Islet of Langerhans (tissue), 1 donor: ENCODE measurements around the gene MPG.
"Not testable (repeated sequence)": the region's sequence is repeated elsewhere in the genome, so short reads cannot be mapped to it uniquely, and the experiment has no call there.

ENCODE experiments used
- FAIRE-seq: peaks from one replicate; lab custom pipeline; 2011; peaks lifted over from hg19 to GRCh38; lab: Jason Lieb, UNC

MPG gene

DNA sequence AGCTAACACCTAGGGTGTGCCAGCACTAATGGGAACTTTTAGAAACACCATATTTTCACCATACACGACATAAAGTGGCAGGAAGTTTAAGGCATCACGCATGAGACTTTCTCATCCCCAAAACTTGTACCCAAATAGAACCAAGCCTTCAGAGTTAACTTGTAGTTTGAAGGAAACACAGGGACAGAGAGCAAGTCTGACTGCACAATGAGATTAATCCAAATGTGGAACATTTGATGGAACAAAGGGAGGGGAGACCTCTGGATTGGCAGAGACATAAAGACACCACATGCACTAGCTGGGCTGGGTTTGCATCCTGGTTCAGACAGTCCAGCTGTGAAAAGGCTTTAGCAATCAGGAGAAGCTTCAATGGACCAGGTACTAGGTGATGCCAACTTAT, 36.3 kb downstream of the MPG start:
- no peak for FAIRE-seq

DNA sequence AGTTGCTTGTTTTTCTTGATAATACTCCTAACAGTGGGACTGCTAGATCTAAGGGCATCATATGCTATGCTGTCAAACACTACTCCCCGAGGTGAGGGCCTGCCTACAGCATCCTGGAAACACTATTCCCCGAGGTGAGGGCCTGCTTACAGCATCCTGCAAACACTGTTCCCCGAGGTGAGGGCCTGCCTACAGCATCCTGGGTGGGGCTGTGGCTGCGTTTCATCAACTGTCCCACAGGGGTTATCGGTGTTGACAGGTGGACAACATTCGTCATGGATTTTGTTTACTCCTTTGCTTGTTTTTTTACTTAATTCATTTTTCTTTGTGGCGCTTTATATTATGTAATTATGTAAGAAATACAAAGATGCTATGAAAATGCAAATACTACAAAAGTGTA, 38.0 kb downstream of the MPG start:
- FAIRE-seq: no peak

DNA sequence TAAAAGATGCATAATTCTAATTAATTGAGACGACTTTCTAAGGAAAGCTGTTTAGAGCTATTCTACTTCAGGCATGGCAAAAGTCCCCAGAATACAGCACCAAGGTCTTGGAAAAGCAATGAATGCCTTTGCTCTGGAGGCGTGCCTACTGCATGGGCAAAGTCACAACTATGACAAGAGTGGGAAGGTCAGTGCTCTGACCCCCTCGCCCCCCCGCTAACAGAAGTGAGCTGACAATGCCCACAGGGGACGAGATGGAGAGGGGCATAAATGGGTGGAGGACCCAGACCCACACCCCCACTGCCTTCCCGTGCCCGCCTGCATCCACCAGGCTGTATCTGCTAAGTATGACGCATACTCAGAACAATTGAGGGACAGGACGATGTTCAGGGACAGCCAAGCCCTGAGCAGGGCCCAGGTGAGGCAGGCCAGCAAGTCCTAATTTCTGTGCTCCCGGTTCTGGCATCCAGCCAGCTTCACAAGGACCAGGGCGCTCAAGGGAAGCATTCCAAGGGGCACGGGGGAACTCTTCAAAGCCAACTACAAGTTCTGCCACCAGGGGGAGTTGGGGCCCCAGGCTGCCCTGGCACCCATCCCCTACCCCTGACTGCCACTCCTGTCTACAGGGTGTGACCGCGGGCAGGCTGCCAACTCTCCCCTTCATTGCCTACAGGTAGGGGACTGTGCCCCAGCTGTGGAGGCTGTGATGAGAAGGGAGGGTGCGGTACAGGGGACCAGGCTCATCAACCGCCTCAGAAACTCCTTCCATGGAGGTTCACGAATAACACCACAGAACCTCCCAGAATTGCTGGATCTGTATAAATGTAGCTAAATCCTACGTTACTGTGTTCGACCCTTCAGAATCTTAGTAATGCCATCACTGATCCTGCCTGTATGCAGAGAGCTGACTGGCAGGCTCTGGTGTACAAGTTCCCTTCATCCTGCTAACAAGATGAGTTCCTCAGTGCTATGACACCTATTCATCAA, 39.6 kb downstream of the MPG start:
- no peak for FAIRE-seq

DNA sequence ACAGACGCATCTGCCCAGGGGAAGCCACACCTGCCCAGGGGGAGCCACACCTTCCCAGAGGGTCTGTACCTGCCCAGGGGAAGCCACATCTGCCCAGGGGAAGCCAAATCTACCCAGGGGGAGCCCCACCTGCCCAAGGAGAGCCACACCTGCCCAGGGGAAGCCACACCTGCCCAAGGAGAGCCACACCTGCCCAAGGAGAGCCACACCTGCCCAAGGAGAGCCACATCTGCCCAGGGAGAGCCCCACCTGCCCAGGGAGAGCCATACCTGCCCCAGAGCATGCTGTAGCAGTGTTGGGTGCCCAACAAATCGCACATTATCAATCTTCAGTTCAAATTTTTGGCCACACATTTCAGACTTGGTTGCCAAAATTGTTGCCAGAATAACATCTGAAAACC, 40.8 kb downstream of the MPG start:
- no peak for FAIRE-seq

DNA sequence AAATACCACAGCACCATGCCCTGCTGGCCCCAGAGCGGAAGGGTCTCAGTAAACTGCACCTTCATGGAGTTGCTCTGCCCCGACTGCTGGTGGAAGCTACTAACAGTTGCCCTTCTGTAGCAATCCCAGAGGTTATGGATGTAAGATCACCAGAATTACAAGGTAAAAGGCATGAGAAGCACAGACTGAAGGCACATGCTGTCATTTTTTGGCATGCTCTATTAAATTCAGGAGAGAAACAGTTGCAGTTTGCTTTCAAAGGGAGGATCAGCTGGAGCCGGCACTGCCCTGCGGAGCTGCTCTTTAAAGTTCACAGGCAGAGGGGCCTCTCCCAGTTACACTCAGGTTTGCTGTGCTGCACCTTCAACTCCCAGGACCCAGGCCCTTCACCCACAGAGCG, 41.3 kb downstream of the MPG start:
- no peak for FAIRE-seq

DNA sequence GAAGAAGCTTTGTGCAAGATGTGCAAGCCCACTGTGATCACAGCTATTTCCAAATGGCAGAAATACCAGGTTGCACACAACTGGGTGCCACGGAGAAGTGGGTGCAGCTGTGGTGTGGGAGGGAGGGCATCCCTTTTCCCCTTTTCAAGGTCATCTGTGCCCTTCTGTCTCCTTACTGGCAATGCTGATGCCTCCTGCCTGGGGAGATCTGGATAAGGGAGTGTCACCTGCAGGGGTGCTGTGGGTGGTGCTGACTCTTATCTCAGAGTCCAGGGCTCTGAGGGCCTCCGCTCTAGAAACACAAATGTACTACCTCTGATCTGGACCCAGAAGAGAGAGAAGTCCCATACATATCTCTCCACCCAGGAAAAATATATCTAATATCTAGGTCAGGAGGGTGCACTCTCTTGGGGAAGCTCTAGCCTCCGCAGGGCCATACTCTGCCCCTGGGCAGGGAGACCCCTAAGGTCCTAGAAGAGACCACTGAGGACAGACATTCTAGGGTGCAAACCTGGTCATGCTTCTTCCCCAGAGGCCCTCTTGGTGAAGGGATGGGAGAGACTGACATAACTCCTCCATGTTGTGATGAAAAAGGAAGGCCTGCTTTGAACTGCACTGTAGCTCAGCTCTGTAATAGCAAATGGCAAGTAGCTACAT, 41.9 kb downstream of the MPG start:
- no peak for FAIRE-seq

DNA sequence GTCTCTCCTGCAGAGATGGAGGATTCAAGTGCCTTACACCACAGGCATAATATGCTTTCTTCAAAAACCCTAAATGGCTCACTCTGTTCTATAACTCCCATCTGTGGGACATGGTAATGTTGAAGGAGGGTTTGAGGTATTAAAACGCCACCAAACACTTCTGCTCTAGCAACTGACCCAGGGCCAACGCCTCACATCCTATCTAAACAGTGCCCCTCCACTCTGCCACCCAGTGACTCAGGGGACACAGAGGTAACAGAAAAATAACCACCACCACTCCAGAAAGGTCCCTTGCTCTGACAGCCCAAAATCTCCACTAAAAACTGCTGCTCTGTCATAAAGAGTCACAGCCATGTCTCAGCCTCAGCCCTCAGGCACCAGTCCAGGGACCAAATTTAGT, 42.7 kb downstream of the MPG start:
- FAIRE-seq: no peak

DNA sequence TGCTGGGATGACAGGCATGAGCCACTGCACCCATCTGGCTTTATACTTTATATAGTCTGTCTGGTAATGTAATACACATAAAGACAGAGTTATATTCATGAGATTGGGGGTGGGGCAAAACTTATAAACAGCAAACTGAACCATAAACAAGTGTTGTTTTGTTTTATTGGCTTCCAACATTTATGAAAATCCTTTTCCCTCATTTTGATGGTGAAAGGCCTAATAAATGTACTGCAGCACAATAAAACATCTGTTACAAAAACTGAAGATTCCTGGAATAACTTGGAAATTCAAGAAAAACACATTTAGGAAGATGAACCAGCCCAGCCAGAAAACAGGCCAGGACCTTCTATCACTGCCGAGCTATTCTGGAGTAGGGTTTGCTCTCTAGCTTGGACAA, 44.3 kb downstream of the MPG start:
- no peak for FAIRE-seq

DNA sequence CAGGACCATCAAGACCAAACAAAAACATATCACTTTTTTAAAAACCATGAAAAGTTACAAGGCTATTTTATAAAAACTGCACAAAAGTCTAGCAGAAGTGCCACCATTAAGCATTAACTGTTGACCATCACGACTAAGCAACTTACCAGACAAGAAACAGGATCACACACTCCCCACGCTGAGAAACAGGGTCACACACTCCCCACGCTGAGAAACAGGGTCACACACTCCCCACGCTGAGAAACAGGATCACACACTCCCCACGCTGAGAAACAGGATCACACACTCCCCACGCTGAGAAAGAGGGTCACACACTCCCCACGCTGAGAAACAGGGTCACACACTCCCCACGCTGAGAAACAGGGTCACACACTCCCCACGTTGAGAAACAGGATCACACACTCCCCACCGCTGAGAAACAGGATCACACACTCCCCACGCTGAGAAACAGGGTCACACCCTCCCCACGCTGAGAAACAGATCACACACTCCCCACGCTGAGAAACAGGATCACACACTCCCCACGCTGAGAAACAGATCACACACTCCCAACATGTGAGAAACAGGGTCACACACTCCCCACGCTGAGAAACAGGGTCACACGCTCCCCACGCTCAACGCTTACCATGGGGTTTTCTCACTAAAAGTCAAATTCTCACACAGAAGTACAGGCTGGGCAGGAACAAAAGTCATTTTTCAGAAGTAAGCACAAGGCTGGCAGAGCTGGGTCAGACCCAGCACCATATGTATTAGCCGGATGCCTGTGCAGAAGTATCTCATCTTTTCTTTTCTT, 45.7 kb downstream of the MPG start:
- not testable (repeated sequence) for FAIRE-seq

DNA sequence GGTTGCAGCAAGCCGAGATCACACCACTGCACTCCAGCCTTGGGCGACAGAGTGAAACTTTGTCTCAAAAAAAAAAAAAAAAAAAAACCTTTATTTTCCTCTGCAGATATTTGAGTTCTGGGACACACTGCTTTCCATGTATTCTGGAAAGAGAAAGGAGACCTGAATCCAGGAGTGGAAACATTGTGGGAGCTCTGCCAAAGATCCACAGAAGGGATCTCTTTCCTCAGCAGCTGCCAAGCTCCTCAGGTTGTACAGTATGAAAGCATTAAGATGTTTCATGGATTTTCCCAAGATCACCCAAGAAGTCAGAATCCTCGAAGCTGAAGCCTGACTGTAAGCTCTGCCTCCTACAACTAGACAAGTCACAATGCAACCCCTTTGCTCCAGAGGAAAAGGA, 47.0 kb downstream of the MPG start:
- FAIRE-seq: no peak

DNA sequence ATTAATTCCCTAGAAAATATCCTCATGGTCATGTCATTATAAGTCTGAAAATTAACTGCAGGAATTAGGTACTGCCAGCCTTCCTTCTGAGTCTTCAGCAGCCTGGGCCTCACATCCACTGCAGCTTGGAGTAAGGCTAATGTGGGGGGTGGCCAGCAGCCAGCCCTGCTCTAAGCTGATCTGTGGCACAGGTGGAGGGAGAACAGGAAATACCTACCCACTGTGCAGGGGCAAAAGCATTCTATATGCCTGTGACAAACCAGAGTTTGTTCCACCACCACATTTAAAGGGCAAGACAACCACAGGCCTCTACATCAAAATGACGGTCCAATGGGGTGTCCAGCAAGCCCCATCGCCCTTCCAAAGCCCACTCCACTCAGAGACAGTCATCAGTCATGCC, 51.0 kb downstream of the MPG start:
- no peak for FAIRE-seq

DNA sequence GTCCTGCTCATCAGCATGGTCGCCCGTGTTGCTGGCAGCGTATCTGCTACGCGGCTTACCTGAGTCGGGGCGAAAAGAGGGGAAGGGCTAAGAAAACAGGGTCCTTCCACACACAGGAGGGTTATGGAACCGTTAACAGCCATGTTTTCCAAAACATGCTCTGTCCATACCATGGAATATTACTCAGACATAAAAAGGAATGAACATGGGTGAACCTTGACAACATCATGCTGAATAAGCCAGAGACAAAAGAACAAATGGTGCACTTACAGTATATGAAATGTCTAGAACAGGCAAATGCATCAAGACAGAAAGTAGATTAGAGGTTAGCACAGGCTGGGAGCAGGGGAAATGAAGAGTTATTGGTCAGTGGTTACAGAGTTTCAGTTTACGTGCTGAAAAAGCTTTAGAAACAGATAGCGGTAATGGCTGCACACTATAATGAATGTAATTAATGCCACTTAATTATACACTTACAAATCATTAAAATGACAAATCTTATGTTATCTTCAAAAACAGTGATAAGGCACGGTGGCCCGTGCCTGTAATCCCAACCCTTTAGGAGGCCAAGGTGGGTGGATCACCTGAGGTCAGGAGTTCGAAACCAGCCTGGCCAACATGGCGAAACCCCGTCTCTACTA, 52.6 kb downstream of the MPG start:
- FAIRE-seq: no peak

DNA sequence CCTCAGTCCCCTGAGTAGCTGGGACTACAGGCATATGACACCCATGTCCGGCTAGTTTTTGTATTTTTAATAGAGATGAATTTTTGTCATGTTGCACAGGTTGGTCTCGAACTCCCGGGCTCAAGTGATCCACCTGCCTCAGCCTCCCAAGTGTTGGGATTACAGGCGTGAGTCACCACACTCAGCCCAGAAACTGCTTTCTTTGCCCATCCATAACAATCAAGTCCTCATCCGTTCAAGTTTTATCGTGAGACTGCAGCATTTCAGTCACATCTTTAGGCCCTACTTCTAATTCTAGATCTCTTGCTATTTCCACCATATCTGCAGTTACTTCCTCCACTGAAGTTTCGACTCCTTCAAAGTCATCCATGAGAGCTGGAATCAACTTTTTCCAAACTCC, 54.1 kb downstream of the MPG start:
- FAIRE-seq: no peak

DNA sequence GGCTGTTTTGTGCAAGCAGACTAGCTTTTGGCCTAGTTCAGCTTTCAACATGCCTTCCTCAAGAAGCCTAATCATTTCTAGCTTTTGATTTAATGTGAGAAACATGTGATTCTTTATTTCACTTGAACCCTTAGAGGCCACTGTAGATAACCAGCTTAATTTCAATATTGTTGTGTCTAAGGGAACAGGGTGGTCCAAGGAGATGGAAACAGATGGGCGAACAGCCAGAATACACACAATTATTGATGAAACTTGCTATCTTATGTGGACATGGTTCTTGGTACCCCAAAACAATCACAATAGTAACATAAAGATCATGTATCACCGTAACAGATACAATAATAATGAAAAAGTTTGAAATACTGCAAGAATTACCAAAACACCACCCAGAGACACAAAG, 55.7 kb downstream of the MPG start:
- no peak for FAIRE-seq
